Nephron progenitor cell (in vitro differentiated cells): ENCODE measurements around the gene STX16.

ENCODE experiments used
- DNase-seq: peaks from one replicate; pipeline ENCODE4 v3.0.0; 2021
- H3K27ac Mint-ChIP-seq: 2 replicates; pipeline ENCODE4 v1.8.0; 2021; ENCODE audit warnings: mild to moderate bottlenecking, moderate library complexity, mixed read lengths
- H3K27me3 Mint-ChIP-seq: 2 replicates; pipeline ENCODE4 v1.8.0; 2021; ENCODE audit warnings: mild to moderate bottlenecking, low read depth, mixed read lengths; ENCODE audit not compliant: poor library complexity
- H3K36me3 Mint-ChIP-seq: 2 replicates; pipeline ENCODE4 v1.8.0; 2021; ENCODE audit warnings: low read depth, mixed read lengths
- H3K4me1 Mint-ChIP-seq: 2 replicates; pipeline ENCODE4 v1.8.0; 2021; ENCODE audit warnings: mixed read lengths
- H3K4me3 Mint-ChIP-seq: 2 replicates; pipeline ENCODE4 v1.8.0; 2021; ENCODE audit warnings: mild to moderate bottlenecking, moderate library complexity, mixed read lengths
- H3K9me3 Mint-ChIP-seq: 2 replicates; pipeline ENCODE4 v1.8.0; 2021; ENCODE audit warnings: mild to moderate bottlenecking, moderate library complexity, mixed read lengths
- CTCF ChIP-seq: fragments of 200-600 bp; sonication (generic); IDR thresholded peaks from 2 replicates; pipeline ENCODE4 v1.5.0; 2021; ENCODE audit warnings: antibody characterized with exemption

STX16 gene

GRCh38 chr20:58669287-58670006, 18.4 kb downstream of the STX16 start:
- Mint-ChIP-seq H3K4me1 (peaks cover 13% of the 10 kb centered on the region), H3K4me3 (no peak overlapping the region), H3K27ac (no peak overlapping the region), H3K9me3 (no peaks in the 10 kb centered on the region), H3K36me3 (peaks cover 49% of the 10 kb centered on the region), H3K27me3 (no peaks in the 10 kb centered on the region)
- no peak for TF ChIP-seq CTCF
- DNase-seq = no peak

- no peak for TF ChIP-seq CTCF
- H3K27ac Mint-ChIP-seq = no peak overlapping the region
These were observed 19.0 kb downstream of the STX16 start for GRCh38 chr20:58670102-58670501.

GRCh38 chr20:58670659-58671058, 19.6 kb downstream of the STX16 start:
- H3K4me3 Mint-ChIP-seq = no peak overlapping the region
- H3K36me3 Mint-ChIP-seq = peaks cover 62% of the 10 kb centered on the region
- H3K9me3 Mint-ChIP-seq = no peaks in the 10 kb centered on the region
- DNase-seq = no peak
- H3K27ac Mint-ChIP-seq = no peak overlapping the region
- H3K4me1 Mint-ChIP-seq = peaks cover 1% of the 10 kb centered on the region
- TF ChIP-seq CTCF = no peak
- H3K27me3 Mint-ChIP-seq = peaks cover 3% of the 10 kb centered on the region

More at GRCh38 chr20:58670102-58670501, 19.0 kb downstream of the STX16 start:
- DNase-seq = no peak
- H3K36me3 Mint-ChIP-seq = peaks cover 56% of the 10 kb centered on the region
- no peak overlapping the region for H3K4me3 Mint-ChIP-seq
- H3K27me3 Mint-ChIP-seq = no peaks in the 10 kb centered on the region
- H3K9me3 Mint-ChIP-seq = no peaks in the 10 kb centered on the region
- H3K4me1 Mint-ChIP-seq = peaks cover 7% of the 10 kb centered on the region

GRCh38 chr20:58673119-58673518, 22.0 kb downstream of the STX16 start:
- no peak overlapping the region for H3K27ac Mint-ChIP-seq
- H3K36me3 Mint-ChIP-seq = peaks cover 64% of the 10 kb centered on the region
- TF ChIP-seq CTCF = no peak
- peaks cover 5% of the 10 kb centered on the region for H3K27me3 Mint-ChIP-seq
- no peaks in the 10 kb centered on the region for H3K4me1 Mint-ChIP-seq
- H3K9me3 Mint-ChIP-seq = no peaks in the 10 kb centered on the region
- no peak overlapping the region for H3K4me3 Mint-ChIP-seq
- DNase-seq = no peak

- no peak for TF ChIP-seq CTCF
- Mint-ChIP-seq H3K4me1 (peaks cover 5% of the 10 kb centered on the region), H3K27me3 (peaks cover 5% of the 10 kb centered on the region), H3K9me3 (no peaks in the 10 kb centered on the region), H3K27ac (no peak overlapping the region), H3K4me3 (no peak overlapping the region), H3K36me3 (peaks cover 74% of the 10 kb centered on the region)
- DNase-seq = no peak
These were observed 24.1 kb downstream of the STX16 start for GRCh38 chr20:58675146-58675584.

GRCh38 chr20:58675641-58676040, 24.6 kb downstream of the STX16 start:
- no peak for DNase-seq
- Mint-ChIP-seq H3K27ac (no peak overlapping the region), H3K4me3 (no peak overlapping the region), H3K4me1 (peaks cover 5% of the 10 kb centered on the region), H3K27me3 (peaks cover 5% of the 10 kb centered on the region), H3K9me3 (no peaks in the 10 kb centered on the region), H3K36me3 (peaks cover 75% of the 10 kb centered on the region)
- TF ChIP-seq CTCF = no peak
